ENCODE data around the gene NACC1. TPM values are rescaled to one million over a fixed set of nuclear protein-coding genes. Genes with fewer than 3 reads are reported as not detected.

Gene NACC1
- total and polyA plus RNA-seq, 2 of the 8 experiments (the other 6 are each of a cell fraction or from before 2014, with no cell fraction given), result 234 to 301 TPM

DNA sequence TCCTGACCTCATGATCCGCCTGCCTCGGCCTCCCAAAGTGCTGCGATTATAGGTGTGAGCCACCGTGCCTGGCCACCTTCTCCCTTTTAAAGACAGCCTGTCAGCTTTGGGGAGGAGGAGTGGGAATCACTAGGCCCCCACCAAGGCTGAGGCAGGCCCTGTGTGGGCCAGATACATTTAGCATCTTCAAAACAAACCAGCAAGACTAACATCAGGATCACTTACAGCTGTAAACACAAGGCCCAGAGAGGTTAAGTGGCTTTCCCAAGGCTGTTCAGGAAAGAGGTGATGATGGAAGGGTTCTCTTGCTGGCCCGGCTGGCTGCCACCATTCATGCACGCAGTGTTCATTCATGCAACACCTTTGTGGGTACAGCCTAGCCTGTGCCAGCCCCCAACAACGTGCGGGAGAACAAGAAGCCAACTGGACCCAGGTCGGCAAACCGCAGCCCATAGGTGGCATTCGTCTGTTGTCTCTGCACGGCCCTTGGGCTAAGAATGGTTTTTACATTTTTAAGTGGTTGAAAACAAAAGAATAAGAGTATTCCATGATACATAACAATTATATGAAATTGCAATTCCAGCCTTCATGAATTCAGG lies 55.2 kb downstream of the NACC1 start (continued):
- TF ChIP-seq NRF1 (IDR thresholded peaks at IDR 0.05; ENCODE audit: low read depth, low read length) (no peak), CBX5 (IDR thresholded peaks at IDR 0.05; ENCODE audit: low read depth, low read length) (no peak), POLR2AphosphoS5 (IDR thresholded peaks at IDR 0.05; ENCODE audit: low read depth, low read length) (no peak), GABPA (IDR thresholded peaks at IDR 0.05; ENCODE audit: borderline replicate concordance, insufficient read depth, low read length) (no peak)

Data from H1 (cell line).